ENCODE measurements around the gene RNF141. TPM values are rescaled to one million over a fixed set of nuclear protein-coding genes. Genes with fewer than 3 reads are reported as not detected.

Gene RNF141
- total RNA-seq, 1 donor from 2014 or later: 31.2 TPM

DNA sequence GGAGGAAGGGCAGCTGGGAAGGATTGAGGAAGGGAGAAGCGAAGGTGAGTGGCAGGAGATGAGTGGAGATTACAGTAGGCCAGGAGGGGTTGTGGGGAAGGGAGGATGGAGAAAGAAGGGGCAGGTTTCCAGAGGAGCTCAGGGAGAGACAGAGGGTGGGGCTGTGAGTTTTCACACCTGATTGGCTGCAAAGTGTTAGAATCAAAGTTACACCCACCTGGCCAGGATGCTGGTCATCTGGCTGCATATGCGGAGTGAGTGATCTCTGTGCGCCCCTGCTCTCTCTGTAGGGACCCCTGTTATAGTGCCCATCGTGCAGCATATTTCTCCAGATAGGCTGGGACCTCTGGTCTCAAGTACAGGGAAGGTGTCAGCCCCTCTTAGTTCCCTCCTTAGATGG lies 67.6 kb downstream of the RNF141 start:
- Histone ChIP-seq H2AFZ (ENCODE audit: low read depth, low read length) (no peak overlapping the region), H3K4me1 (ENCODE audit: insufficient read depth, low read length) (no peaks in the 10 kb centered on the region), H3K27ac (ENCODE audit: low read depth, low read length) (no peak overlapping the region), H4K20me1 (ENCODE audit: insufficient read depth, low read length) (no peaks in the 10 kb centered on the region), H3K9ac (ENCODE audit: low read length) (no peak overlapping the region), H3K27me3 (ENCODE audit: insufficient read depth, low read length) (no peaks in the 10 kb centered on the region), H3K36me3 (ENCODE audit: insufficient read depth, low read length) (no peaks in the 10 kb centered on the region), H3K9me3 (ENCODE audit: insufficient read depth, low read depth, low read length) (no peaks in the 10 kb centered on the region), H3K79me2 (ENCODE audit: insufficient read depth, low read length) (no peaks in the 10 kb centered on the region), H3K4me2 (ENCODE audit: low read length) (no peak overlapping the region), H3K4me3 (ENCODE audit: insufficient read depth, low read depth, low read length) (no peak overlapping the region)
- DNase-seq (ENCODE audit: low read depth): no peak
- no peak overlapping the region for H3K27ac Mint-ChIP-seq (ENCODE audit: unreplicated experiment)
- TF ChIP-seq, protein P1, sequence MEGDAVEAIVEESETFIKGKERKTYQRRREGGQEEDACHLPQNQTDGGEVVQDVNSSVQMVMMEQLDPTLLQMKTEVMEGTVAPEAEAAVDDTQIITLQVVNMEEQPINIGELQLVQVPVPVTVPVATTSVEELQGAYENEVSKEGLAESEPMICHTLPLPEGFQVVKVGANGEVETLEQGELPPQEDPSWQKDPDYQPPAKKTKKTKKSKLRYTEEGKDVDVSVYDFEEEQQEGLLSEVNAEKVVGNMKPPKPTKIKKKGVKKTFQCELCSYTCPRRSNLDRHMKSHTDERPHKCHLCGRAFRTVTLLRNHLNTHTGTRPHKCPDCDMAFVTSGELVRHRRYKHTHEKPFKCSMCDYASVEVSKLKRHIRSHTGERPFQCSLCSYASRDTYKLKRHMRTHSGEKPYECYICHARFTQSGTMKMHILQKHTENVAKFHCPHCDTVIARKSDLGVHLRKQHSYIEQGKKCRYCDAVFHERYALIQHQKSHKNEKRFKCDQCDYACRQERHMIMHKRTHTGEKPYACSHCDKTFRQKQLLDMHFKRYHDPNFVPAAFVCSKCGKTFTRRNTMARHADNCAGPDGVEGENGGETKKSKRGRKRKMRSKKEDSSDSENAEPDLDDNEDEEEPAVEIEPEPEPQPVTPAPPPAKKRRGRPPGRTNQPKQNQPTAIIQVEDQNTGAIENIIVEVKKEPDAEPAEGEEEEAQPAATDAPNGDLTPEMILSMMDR (IDR thresholded peaks at IDR 0.05; ENCODE audit: insufficient read depth, low read depth, low read length): no peak
- TF ChIP-seq EZH2 (IDR thresholded peaks at IDR 0.05; ENCODE audit: insufficient read depth, low read length): no peak
- H3K4me3 Mint-ChIP-seq (ENCODE audit: unreplicated experiment): no peak overlapping the region
- no peak for FAIRE-seq
- peaks cover 7% of the 10 kb centered on the region for H3K27me3 Mint-ChIP-seq (ENCODE audit: low read depth, unreplicated experiment)
- peaks cover 12% of the 10 kb centered on the region for H3K36me3 Mint-ChIP-seq (ENCODE audit: low read depth, unreplicated experiment)
- peaks cover 1% of the 10 kb centered on the region for H3K4me1 Mint-ChIP-seq (ENCODE audit: low read depth, unreplicated experiment)
- H3K9me3 Mint-ChIP-seq (ENCODE audit: unreplicated experiment): peaks cover 16% of the 10 kb centered on the region

DNA sequence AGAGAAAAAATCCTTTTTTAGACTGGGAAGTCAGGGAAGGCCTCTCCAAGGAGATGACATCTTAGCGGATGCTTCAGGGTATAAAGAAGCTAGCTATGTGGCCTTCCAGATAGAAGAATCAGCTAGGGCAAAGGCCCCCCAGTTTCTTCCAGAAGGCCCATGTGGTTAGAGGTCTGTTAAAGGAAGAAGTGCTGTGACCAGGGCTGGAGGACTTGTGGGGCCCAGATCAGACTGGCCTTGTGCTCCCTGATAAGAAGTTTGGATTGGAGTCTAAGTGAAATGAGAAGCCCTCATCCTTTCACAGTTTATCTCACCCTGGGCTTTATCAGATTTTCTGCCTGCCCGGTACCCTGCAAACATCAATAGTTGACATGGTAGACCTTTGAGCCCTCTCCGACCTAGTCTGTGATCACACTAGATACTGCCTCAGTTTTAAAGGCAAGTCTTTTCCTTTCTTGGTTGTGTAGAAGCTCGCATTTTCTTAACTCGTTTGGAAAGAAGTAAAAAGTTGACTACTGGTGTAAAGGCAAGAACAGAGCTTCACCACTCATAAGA lies 78.2 kb downstream of the RNF141 start:
- no peak overlapping the region for H2AFZ ChIP-seq (ENCODE audit: low read depth, low read length)
- Mint-ChIP-seq H3K36me3 (ENCODE audit: low read depth, unreplicated experiment) (peaks cover 5% of the 10 kb centered on the region), H3K4me3 (ENCODE audit: unreplicated experiment) (no peak overlapping the region), H3K4me1 (ENCODE audit: low read depth, unreplicated experiment) (peaks cover 13% of the 10 kb centered on the region), H3K27ac (ENCODE audit: unreplicated experiment) (no peak overlapping the region), H3K9me3 (ENCODE audit: unreplicated experiment) (peaks cover 4% of the 10 kb centered on the region), H3K27me3 (ENCODE audit: low read depth, unreplicated experiment) (peaks cover 5% of the 10 kb centered on the region)
- H3K79me2 ChIP-seq (ENCODE audit: insufficient read depth, low read length): no peaks in the 10 kb centered on the region
- TF ChIP-seq, protein P1 (IDR thresholded peaks at IDR 0.05; ENCODE audit: insufficient read depth, low read depth, low read length): no peak
- TF ChIP-seq EZH2 (IDR thresholded peaks at IDR 0.05; ENCODE audit: insufficient read depth, low read length): no peak
- no peaks in the 10 kb centered on the region for H3K27me3 ChIP-seq (ENCODE audit: insufficient read depth, low read length)
- H3K4me1 ChIP-seq (ENCODE audit: insufficient read depth, low read length): no peaks in the 10 kb centered on the region
- H3K27ac ChIP-seq (ENCODE audit: low read depth, low read length): no peak overlapping the region
- H3K9ac ChIP-seq (ENCODE audit: low read length): no peak overlapping the region
- DNase-seq (ENCODE audit: low read depth): no peak
- FAIRE-seq: no peak
- no peak overlapping the region for H3K4me3 ChIP-seq (ENCODE audit: insufficient read depth, low read depth, low read length)
- H3K9me3 ChIP-seq (ENCODE audit: insufficient read depth, low read depth, low read length): no peaks in the 10 kb centered on the region
- H3K36me3 ChIP-seq (ENCODE audit: insufficient read depth, low read length): no peaks in the 10 kb centered on the region
- no peaks in the 10 kb centered on the region for H4K20me1 ChIP-seq (ENCODE audit: insufficient read depth, low read length)
- no peak overlapping the region for H3K4me2 ChIP-seq (ENCODE audit: low read length)

Other genes starting within 250 kb of the RNF141 start
- gene SBF2, start 247.0 kb downstream of the RNF141 start, total RNA-seq: 43.7 and 50.0 TPM in 2 replicates
- 75.9 and 78.7 TPM in 2 replicates for gene ADM, start 236.1 kb downstream of the RNF141 start, total RNA-seq
- 4.3 and 5.6 TPM in 2 replicates for gene AMPD3, start 85.9 kb downstream of the RNF141 start, total RNA-seq
- 0.14 and 0.27 TPM in 2 replicates for gene LYVE1, start 27.5 kb upstream of the RNF141 start, total RNA-seq
- gene IRAG1, start 152.6 kb upstream of the RNF141 start, total RNA-seq: 3.7 and 5.4 TPM in 2 replicates
- gene CTR9, start 210.1 kb upstream of the RNF141 start, total RNA-seq: 29.3 and 36.0 TPM in 2 replicates